HG03460 (cell line): ENCODE data around the gene ERG.

Source experiments
- ATAC-seq: cut with Tn5 transposase; IDR thresholded peaks from one replicate; pipeline ENCODE4 v1.9.1; 2021; ENCODE audit not compliant: unreplicated experiment

ERG gene

DNA sequence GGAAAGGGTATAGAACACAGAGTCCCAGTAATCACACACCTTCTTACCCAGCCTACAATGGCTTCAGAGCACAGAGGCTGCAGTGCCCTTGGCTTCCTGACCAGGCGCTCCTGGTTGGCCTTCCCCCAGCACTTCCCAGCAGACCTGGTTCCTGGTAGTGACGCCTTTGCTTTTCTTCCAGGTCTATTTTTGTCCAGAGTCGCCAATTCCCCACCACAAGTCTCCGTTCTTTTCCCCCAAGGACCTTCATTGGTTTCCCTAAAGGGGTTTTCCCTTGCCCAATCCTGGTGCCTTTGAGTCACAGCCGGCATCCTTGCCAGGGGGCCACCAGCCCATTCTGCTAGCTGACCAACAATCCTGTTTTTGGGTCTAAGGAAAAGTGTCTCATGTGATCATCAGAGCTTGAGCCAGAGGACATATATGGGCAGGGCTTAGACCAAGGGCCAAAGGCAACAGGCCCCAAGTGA, 156.7 kb downstream of the ERG start:
- ATAC-seq: no peak

DNA sequence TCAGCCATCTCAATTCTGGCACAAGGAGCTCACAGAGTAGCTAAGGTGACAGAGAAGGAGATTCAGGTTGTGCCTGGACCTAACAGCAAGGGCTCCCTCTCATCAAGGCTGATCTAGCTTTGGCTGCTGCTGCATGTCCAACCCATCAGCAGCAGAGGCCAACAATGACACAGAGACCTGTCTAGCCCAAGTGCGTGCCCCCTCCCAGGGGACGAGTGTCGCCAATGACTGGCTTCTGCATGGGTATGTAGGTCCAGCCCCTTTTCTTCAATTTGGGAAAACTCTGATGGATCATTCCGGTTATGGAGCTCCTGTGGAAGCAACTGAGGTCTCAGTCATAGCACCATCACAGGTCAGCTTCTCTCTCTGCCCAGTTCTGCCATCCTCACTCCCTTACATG, 158.1 kb downstream of the ERG start:
- ATAC-seq: no peak

DNA sequence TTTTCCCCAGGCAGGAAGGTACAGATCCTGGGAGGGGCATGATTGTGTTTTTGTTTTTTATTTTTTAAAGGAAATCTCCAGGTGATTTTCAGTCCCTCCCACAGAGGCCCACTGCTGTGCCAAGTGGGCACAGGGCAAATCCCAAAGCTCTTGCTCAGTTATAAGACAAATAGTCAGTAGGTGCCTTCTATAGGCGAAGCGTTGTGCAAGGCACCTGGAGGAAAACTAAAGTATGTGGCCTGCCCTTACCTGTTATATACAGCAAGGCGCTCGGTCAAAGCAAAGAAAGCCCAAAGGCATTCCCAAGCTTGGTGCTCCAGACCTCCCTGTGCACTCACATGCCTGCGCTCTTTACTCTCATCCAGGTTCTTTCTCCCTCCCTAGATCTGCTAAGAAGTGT, 160.5 kb downstream of the ERG start:
- ATAC-seq: no peak

DNA sequence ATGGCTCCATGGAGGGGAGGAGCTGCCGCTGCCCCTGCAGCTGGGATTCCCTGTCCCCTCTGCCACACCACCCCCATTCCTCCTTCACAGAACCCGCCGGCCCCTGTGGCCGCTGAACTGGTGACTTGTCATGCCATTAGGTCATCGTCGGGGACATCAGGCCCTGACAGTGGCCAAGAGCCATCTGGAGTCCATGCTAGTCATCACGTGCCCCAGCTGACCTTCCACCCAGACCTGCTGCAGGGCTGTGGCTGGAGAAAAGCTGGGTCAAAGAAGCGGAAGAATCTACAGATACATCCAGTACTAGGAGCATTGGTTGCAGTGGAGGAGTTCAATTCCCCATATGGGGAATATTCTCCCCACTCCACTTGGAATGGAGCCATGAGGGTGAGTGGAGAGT, 163.4 kb downstream of the ERG start:
- ATAC-seq: no peak

DNA sequence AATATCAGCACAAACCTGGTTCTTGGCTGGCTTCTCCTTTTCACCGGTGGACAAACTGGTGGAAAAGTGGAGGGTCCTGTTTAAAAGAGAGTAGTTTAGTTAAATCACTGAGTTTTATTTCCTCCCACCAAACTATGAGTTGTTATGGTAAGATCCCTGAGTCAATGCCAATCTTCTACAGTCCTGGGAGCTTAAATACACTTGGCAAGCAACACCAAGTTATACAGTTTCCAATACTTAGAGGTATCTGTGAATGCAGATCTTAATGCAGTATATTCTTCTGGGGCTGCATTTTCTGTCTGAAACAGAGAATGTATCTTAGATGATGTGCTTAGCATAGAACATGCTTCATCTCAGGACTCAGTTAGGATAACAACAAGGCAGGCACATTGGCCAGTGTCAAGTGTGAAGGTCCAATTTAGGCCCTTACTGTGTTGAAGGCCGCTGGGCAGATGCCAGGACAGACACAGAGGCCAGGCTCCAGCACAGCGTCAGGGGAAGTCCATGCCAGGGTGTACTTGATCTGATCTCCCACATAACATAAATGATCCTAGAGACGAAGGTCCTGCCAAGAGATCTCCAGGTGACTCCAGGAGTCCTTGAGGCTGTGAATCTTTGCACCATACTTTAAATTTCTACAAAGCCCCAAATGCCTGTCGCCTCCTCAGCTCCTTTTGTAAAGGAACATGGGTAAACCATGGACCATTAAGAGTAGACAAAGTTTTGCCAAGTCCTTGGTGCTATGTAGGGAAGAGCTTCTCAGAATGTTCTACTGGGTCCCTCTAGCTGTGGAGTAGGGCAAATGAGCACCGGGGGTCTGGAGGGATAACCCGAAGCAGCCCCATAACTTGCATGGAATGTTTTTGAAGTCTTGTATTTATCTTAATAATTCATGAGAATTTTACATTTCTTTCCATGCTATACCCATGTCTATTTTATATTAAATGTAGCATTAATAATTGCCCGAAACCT, 164.7 kb downstream of the ERG start:
- no peak for ATAC-seq

DNA sequence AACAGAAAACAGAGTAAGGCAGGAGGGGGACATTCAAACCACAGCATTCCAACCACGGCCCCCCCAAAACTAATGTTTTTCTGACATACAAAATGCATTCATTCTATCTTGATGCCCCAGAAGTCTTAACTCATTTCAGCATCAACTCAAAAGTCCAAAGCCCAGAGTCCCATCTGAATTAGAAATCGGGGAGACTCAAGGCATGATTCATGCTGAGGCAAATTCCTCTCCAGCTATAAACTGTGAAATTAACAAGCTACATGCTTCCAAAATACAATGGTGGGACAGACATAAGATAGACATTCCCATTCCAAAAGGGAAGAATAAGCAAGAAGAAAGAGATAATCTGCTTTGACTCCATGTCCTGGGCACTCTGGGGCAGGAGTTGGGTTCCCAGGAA, 167.6 kb downstream of the ERG start:
- no peak for ATAC-seq
